ENCODE results near the gene BAZ1A. TPM values are rescaled to one million over a fixed set of nuclear protein-coding genes. Genes with fewer than 3 reads are reported as not detected.

BAZ1A gene
- total and polyA plus RNA-seq, 2 of the 8 experiments (the other 6 are each of a cell fraction or from before 2014, with no cell fraction given) = 8.0 to 23.1 TPM

- TF ChIP-seq TAF1 (IDR thresholded peaks at IDR 0.05; ENCODE audit: low read depth, low read length) = no peak
- no peak for TF ChIP-seq POLR2AphosphoS5 (IDR thresholded peaks at IDR 0.05; ENCODE audit: low read depth, low read length)
- no peak for TF ChIP-seq MAX (IDR thresholded peaks at IDR 0.05)
- TF ChIP-seq E2F6 (IDR thresholded peaks at IDR 0.05) = no peak
- TF ChIP-seq JUND (IDR thresholded peaks at IDR 0.05; ENCODE audit: low read length) = no peak
- TF ChIP-seq GTF2F1 (IDR thresholded peaks at IDR 0.05; ENCODE audit: borderline replicate concordance, low read depth, low read length) = no peak
Measured at GRCh38 chr14:34920339-34920738, 45.2 kb upstream of the BAZ1A start (continued).
